GM13976 (cell line): ENCODE data around the gene TTC7B.
"Not testable (repeated sequence)": the region's sequence is repeated elsewhere in the genome, so short reads cannot be mapped to it uniquely, and the experiment has no call there.

Experiments
- DNase-seq: peaks from one replicate; pipeline ENCODE4 v3.0.0; 2012; ENCODE audit warnings: low spot score
- in situ Hi-C: fragments of 300-500 bp; cut with MboI; formaldehyde crosslinking; loops from one replicate; pipeline ENCODE4 v1.12.0; 2022; ENCODE audit warnings: low sequenced_read_pairs, mixed read lengths, inconsistent platforms; ENCODE audit not compliant: unreplicated experiment
- TF ChIP-seq, protein P1 (sequence below): IDR thresholded peaks from 2 replicates; pipeline ENCODE4 v1.5.1; 2012; ENCODE audit warnings: borderline replicate concordance, mild to moderate bottlenecking; ENCODE audit not compliant: insufficient read depth; ENCODE audit errors: extremely low read depth, missing control alignments, control extremely low read depth

The TTC7B gene

DNA sequence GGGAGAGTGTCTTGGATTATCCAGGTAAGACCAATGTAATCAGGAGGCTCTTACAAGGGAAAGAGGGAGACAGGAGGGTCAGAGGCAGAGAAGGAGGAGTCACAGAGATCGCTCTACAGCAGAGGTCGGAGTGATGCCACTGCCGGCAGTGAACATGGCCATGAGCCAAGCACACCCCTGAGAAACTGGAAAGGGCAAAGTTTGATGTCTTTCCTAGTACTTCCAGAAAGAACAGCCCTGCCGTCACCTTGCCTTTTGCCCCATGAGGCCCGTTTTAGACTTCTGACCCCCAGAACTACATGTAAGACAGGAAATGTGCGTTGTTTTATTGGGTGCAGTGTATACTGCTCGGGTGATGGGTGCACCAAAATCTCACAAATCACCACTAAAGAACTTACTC, 285.7 kb downstream of the TTC7B start:
- DNase-seq, result no peak
- TF ChIP-seq, protein P1, sequence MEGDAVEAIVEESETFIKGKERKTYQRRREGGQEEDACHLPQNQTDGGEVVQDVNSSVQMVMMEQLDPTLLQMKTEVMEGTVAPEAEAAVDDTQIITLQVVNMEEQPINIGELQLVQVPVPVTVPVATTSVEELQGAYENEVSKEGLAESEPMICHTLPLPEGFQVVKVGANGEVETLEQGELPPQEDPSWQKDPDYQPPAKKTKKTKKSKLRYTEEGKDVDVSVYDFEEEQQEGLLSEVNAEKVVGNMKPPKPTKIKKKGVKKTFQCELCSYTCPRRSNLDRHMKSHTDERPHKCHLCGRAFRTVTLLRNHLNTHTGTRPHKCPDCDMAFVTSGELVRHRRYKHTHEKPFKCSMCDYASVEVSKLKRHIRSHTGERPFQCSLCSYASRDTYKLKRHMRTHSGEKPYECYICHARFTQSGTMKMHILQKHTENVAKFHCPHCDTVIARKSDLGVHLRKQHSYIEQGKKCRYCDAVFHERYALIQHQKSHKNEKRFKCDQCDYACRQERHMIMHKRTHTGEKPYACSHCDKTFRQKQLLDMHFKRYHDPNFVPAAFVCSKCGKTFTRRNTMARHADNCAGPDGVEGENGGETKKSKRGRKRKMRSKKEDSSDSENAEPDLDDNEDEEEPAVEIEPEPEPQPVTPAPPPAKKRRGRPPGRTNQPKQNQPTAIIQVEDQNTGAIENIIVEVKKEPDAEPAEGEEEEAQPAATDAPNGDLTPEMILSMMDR, result no peak
- in situ Hi-C loops, result no loop called here

DNA sequence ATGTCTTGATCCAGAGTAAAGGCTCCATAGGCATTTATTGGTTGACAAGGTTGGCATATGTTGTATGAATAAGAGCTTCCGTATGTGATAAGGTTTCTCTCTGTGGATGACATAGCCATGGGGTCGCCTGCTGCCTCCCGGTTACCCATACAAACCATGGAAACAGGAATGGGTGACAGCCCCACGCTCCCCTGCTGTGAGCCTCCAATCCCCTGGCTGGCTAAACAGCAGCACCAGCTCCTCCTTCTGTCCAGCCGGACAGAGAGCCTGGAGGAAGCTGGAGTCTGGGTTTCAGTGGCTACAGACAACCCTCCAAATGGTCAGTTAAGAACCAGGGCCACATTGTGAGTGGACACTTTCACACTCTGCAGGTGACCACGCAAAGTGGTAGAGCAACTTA, 288.3 kb downstream of the TTC7B start:
- in situ Hi-C loops, result no loop called here
- no peak for DNase-seq
- TF ChIP-seq, protein P1, result no peak

DNA sequence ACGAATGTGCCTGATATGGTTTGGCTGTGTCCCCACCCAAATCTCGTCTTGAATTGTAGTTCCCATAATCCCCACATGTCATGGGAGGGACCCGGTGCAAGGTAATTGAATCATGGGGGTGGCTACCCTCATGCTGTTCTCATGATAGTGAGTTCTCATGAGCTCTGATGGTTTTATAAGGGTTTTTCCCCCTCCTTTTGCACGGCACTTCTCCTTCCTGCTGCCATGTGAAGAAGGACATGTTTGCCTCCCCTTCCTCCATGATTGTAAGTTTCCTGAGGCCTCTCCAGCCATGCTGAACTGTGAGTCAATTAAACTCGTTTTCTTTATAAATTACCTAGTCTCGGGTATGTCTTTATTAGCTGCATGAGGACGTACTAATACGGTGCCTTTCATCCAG, 289.7 kb downstream of the TTC7B start:
- in situ Hi-C loops, result not testable (repeated sequence)

DNA sequence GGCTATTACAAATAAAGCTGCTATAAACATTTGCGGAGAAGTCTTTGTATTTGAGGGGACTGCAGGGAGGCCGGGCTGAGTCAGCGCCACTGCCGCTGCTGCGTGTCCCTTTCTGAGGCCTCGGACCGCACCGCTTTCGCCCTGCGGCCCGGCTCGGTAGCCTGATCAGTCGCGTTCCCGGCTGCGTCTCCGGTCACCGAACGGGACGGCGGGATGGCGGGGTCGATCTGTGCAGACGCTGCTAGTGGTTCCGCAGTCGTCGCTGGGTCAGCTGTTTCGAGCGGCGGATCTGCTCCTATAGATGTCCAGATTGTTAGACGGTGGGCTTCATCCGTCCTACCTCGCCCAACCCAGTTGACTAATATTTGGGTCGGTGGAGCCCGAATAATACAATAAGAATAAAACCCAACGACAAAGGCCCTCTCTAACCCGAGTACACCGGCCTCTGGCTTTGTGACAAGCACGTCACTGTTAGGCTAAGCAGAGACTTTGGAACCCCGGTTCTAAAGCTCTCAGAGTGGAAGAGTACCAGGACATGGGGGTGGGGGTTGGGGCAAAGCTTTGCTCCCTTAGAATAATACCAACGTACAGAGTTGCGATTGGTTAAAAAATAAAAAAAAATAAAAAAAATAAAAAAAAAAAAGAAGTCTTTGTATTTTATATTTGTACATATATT, 290.7 kb downstream of the TTC7B start:
- in situ Hi-C loops, DNase-seq: not testable (repeated sequence)

More for the DNA sequence above, 289.7 kb downstream of the TTC7B start:
- DNase-seq, result not testable (repeated sequence)

DNA sequence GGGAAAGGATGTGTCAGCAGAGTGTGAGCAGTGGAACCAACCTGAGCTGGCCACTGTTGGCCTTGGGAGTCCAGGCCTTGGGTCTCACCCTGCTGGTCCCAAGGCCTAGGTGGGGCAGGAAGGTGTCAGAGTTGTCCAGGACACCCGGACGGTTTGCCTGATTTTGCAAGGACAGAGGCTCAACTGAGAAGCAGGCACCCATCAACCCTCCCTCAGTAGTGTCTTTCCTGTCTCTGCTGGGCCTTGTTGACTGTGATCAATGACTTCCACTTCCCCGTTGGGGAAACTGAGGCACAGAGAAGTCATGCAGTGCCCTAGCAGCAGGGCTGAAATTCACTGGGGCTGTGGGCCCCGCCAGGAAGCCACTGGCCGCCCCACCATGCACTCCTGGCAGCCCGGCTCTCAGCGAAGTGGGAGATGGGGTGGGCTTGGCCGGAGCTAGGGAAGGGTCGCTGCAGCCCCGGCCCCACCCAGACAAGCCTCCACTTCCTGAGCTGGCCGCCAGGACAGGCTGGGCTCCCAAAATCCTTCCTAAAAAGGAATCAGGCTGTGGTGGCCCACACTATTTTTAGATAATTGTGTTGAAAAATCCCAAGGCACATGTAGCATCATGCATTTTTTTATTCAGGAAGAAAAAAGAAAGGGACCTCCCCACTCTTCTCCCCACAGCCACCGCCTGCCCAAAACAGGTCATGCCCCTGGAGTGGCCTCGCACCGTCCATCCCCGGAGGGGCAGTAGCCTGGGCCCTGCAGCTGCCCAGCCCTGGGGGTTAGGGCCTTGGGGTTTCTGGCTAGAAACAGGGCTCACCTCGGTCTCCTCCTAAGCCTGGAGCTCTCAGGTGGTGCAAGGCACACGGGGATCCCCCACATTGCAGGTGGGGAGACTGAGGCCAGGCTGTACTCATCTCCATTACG, 292.0 kb downstream of the TTC7B start:
- TF ChIP-seq, protein P1, result no peak
- in situ Hi-C loops, result no loop called here
- DNase-seq, result no peak

DNA sequence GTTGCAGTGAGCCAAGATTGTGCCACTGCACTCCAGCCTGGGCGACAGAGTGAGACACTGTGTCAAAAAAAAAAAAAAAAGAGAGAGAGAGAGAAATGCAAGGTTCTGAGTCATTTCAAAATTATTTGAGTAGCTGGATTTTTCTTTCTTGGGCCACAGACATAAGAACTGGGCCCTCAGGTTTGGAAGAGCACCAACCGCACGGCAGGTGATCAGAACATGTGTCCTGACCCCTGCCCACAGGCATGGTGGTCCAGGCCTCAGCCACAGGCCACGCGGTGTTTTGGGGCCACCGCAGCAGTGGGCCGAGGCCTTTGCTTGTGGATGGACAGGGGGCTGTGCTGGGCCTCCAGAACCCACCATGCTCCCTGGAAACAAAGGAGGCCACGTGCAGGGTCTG, 292.7 kb downstream of the TTC7B start:
- in situ Hi-C loops, result no loop called here
- TF ChIP-seq, protein P1, result no peak
- no peak for DNase-seq

DNA sequence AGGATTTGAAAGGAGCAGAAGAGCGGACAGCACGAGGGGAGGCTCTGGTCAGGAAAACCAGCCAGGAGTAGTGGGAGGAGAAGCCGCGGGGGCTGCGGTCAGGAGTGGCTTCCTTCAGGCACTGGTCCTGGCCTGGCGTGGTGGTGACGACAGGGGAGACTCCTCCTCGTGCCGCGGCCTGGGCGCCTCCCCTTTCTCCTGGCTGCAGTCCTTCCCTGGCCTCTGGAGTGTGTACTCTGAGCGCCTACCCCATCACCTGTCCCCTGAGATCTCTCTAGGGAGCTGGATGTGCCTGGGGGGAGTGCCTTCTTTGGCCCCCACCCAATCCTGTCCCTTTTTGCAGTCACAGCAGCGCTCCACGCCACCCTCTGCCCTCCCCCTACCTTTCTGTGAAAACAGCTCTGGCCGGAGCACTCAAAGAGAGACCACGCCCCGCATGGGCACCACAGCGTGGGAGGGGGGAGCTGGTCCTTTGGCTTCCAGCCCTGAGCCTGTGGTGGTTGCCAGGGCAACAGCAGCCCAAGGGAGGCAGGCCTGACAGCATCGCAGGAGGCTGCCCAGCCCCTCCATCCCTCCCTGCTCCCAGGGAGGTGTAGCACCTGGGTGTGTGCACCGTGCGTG, 293.5 kb downstream of the TTC7B start:
- DNase-seq, result no peak
- TF ChIP-seq, protein P1, result no peak
- in situ Hi-C loops, result no loop called here
